Body of pancreas (tissue), 4 donors: ENCODE results near the gene CCDC102B.

ENCODE experiments used
- POLR2A ChIP-seq, 3 donors: fragments of 450-650 bp; IDR thresholded peaks; one replicate each; pipeline ENCODE4 v1.6.1; 2016; ENCODE audit warnings: antibody characterized with exemption in 3 of 3, mild to moderate bottlenecking in 2 of 3
- TF ChIP-seq, protein P1 (sequence below), 7 experiments: fragments of 450-650 bp in 4 of 7; fragments of 200-600 bp in 3 of 7; sonication (generic) in 3 of 7; IDR thresholded peaks; one replicate each; pipeline ENCODE4 v1.5.1; 2016 to 2019; ENCODE audit warnings: antibody characterized with exemption in 7 of 7

DNA sequence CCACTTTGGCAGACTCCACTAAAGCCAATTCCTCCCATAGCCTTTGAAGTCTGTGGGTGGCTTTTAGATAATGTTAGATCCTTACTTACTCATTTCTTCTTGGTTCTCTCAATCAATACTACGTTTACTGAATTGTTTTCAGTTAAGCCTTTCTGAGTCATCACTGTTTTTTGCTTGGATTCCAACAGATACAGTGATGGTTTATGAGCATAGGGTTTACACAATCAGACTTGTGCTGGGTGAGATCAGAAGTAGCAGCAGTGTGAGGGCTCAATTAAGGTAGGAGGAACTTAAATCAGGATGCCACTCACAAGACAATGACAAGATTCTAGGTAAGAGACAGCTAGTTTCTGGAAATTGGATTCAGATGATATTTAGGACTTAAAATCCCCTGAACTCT lies 305.1 kb downstream of the CCDC102B start:
- TF ChIP-seq, protein P1, sequence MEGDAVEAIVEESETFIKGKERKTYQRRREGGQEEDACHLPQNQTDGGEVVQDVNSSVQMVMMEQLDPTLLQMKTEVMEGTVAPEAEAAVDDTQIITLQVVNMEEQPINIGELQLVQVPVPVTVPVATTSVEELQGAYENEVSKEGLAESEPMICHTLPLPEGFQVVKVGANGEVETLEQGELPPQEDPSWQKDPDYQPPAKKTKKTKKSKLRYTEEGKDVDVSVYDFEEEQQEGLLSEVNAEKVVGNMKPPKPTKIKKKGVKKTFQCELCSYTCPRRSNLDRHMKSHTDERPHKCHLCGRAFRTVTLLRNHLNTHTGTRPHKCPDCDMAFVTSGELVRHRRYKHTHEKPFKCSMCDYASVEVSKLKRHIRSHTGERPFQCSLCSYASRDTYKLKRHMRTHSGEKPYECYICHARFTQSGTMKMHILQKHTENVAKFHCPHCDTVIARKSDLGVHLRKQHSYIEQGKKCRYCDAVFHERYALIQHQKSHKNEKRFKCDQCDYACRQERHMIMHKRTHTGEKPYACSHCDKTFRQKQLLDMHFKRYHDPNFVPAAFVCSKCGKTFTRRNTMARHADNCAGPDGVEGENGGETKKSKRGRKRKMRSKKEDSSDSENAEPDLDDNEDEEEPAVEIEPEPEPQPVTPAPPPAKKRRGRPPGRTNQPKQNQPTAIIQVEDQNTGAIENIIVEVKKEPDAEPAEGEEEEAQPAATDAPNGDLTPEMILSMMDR (IDR thresholded peaks at IDR 0.05), result no peak
- no peak for TF ChIP-seq POLR2A (IDR thresholded peaks at IDR 0.05)
